SK-N-SH treated with all-trans-retinoic acid at 6 μM for 48 hours (cell line): Measurements from ENCODE around the gene TLCD2.

Source experiments
- ZFP30 ChIP-seq: fragments of 450-650 bp; formaldehyde crosslinking; IDR thresholded peaks from 2 replicates; pipeline ENCODE4 v1.5.0; 2022; ENCODE audit warnings: mild to moderate bottlenecking, moderate library complexity
- ZNF8 ChIP-seq: fragments of 450-650 bp; formaldehyde crosslinking; IDR thresholded peaks from 2 replicates; pipeline ENCODE4 v1.5.0; 2020; ENCODE audit warnings: mild to moderate bottlenecking, moderate library complexity
- TF ChIP-seq, protein P1 (sequence below): fragments of 250-450 bp; sonication (Bioruptor Pico); IDR thresholded peaks from 2 replicates; pipeline ENCODE4 v1.8.0; 2021; ENCODE audit warnings: low read depth, mild to moderate bottlenecking, moderate library complexity, borderline replicate concordance

DNA sequence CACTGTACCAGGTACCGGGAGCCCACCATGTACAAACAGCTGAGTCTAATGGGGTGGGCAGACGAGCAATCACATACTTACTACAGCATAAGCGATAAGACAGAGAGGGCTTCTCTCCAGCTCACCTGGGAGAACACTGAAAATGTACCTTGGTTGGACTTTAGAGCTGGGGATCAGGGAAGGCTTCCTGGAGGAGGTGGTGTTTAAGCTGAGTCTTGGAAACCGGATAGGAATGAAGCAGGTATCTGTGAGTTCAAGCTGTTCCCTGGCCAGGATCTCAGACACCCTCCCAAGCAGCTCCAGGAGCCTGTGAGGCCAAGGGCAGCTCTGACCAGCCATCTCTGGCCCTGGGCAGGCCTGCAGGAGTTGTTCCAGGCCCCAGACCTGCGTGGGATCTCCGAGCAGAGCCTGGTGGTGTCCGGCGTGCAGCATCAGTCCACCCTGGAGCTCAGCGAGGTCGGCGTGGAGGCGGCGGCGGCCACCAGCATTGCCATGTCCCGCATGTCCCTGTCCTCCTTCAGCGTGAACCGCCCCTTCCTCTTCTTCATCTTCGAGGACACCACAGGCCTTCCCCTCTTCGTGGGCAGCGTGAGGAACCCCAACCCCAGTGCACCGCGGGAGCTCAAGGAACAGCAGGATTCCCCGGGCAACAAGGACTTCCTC lies 43.7 kb upstream of the TLCD2 start:
- TF ChIP-seq, protein P1, sequence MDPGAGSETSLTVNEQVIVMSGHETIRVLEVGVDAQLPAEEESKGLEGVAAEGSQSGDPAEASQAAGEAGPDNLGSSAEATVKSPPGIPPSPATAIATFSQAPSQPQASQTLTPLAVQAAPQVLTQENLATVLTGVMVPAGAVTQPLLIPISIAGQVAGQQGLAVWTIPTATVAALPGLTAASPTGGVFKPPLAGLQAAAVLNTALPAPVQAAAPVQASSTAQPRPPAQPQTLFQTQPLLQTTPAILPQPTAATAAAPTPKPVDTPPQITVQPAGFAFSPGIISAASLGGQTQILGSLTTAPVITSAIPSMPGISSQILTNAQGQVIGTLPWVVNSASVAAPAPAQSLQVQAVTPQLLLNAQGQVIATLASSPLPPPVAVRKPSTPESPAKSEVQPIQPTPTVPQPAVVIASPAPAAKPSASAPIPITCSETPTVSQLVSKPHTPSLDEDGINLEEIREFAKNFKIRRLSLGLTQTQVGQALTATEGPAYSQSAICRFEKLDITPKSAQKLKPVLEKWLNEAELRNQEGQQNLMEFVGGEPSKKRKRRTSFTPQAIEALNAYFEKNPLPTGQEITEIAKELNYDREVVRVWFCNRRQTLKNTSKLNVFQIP (CRISPR knock-in tag) = no peak
- TF ChIP-seq ZFP30 (no peak), ZNF8 (no peak)
